Measurements from ENCODE around the gene FUT7. TPM values are rescaled to one million over a fixed set of nuclear protein-coding genes. Genes with fewer than 3 reads are reported as not detected.
"Not testable (repeated sequence)": the region's sequence is repeated elsewhere in the genome, so short reads cannot be mapped to it uniquely, and the experiment has no call there.

Gene FUT7
- total and polyA plus RNA-seq, 2 donors = 0.18 TPM; not detected in 1

- Histone ChIP-seq H3K27ac (ENCODE audit: low read depth) (no peak overlapping the region), H3K36me3 (ENCODE audit: insufficient read depth) (no peaks in the 10 kb centered on the region), H3K4me3 (ENCODE audit: low read depth, low read length) (no peak overlapping the region), H3K4me1 (ENCODE audit: insufficient read depth) (no peaks in the 10 kb centered on the region)
- DNase-seq (ENCODE audit: extremely low spot score) = no peak
- 92% methylated on average over 18 of the region's 18 CpGs for WGBS
Observed at GRCh38 chr9:137009217-137009616, 22.7 kb downstream of the FUT7 start.

- Histone ChIP-seq H3K27ac (ENCODE audit: low read depth) (no peak overlapping the region), H3K36me3 (ENCODE audit: insufficient read depth) (no peaks in the 10 kb centered on the region), H3K4me3 (ENCODE audit: low read depth, low read length) (no peak overlapping the region), H3K4me1 (ENCODE audit: insufficient read depth) (no peaks in the 10 kb centered on the region)
- WGBS = 83% methylated on average over 22 of the region's 22 CpGs
- DNase-seq (ENCODE audit: extremely low spot score) = no peak
Observed at GRCh38 chr9:137008312-137008711, 23.6 kb downstream of the FUT7 start.

GRCh38 chr9:137007816-137008270 is 24.0 kb downstream of the FUT7 start:
- no peak for DNase-seq (ENCODE audit: extremely low spot score)
- no peak overlapping the region for H3K27ac ChIP-seq (ENCODE audit: low read depth)
- no peaks in the 10 kb centered on the region for H3K36me3 ChIP-seq (ENCODE audit: insufficient read depth)
- no peak overlapping the region for H3K4me3 ChIP-seq (ENCODE audit: low read depth, low read length)
- H3K4me1 ChIP-seq (ENCODE audit: insufficient read depth) = no peaks in the 10 kb centered on the region
- WGBS = 91% methylated on average over 13 of the region's 13 CpGs

- Histone ChIP-seq H3K27ac (ENCODE audit: low read depth) (no peak overlapping the region), H3K4me1 (ENCODE audit: insufficient read depth) (no peaks in the 10 kb centered on the region), H3K4me3 (ENCODE audit: low read depth, low read length) (no peak overlapping the region), H3K36me3 (ENCODE audit: insufficient read depth) (no peaks in the 10 kb centered on the region)
- DNase-seq (ENCODE audit: extremely low spot score) = no peak
- WGBS = 56% methylated on average over 30 of the region's 30 CpGs
Observed at GRCh38 chr9:137007108-137007815, 24.6 kb downstream of the FUT7 start.

GRCh38 chr9:137006116-137007003 is 25.5 kb downstream of the FUT7 start:
- no peaks in the 10 kb centered on the region for H3K36me3 ChIP-seq (ENCODE audit: insufficient read depth)
- H3K4me3 ChIP-seq (ENCODE audit: low read depth, low read length) = no peak overlapping the region
- DNase-seq (ENCODE audit: extremely low spot score) = no peak
- no peaks in the 10 kb centered on the region for H3K4me1 ChIP-seq (ENCODE audit: insufficient read depth)
- H3K27ac ChIP-seq (ENCODE audit: low read depth) = no peak overlapping the region
- 70% methylated on average over 24 of the region's 24 CpGs for WGBS

GRCh38 chr9:137004285-137004684 is 27.6 kb downstream of the FUT7 start:
- not testable (repeated sequence) for H3K36me3 ChIP-seq (ENCODE audit: insufficient read depth); H3K27ac ChIP-seq (ENCODE audit: low read depth); H3K4me1 ChIP-seq (ENCODE audit: insufficient read depth); DNase-seq (ENCODE audit: extremely low spot score); H3K4me3 ChIP-seq (ENCODE audit: low read depth, low read length)
- WGBS = 47% methylated on average over 17 of the region's 17 CpGs

GRCh38 chr9:137002646-137003041 is 29.2 kb downstream of the FUT7 start:
- 86% methylated on average over 10 of the region's 10 CpGs for WGBS
- H3K4me3 ChIP-seq (ENCODE audit: low read depth, low read length) = no peak overlapping the region
- no peak for DNase-seq (ENCODE audit: extremely low spot score)
- H3K36me3 ChIP-seq (ENCODE audit: insufficient read depth) = no peaks in the 10 kb centered on the region
- H3K27ac ChIP-seq (ENCODE audit: low read depth) = no peak overlapping the region
- H3K4me1 ChIP-seq (ENCODE audit: insufficient read depth) = no peaks in the 10 kb centered on the region

- no peaks in the 10 kb centered on the region for H3K4me1 ChIP-seq (ENCODE audit: insufficient read depth)
- 83% methylated on average over 20 of the region's 20 CpGs for WGBS
- H3K4me3 ChIP-seq (ENCODE audit: low read depth, low read length) = no peak overlapping the region
- DNase-seq (ENCODE audit: extremely low spot score) = no peak
- no peak overlapping the region for H3K27ac ChIP-seq (ENCODE audit: low read depth)
- no peaks in the 10 kb centered on the region for H3K36me3 ChIP-seq (ENCODE audit: insufficient read depth)
Observed at GRCh38 chr9:137001857-137002645, 29.8 kb downstream of the FUT7 start.

GRCh38 chr9:137000177-137000930 is 31.5 kb downstream of the FUT7 start:
- Histone ChIP-seq H3K27ac (ENCODE audit: low read depth) (no peak overlapping the region), H3K4me1 (ENCODE audit: insufficient read depth) (no peaks in the 10 kb centered on the region), H3K36me3 (ENCODE audit: insufficient read depth) (no peaks in the 10 kb centered on the region), H3K4me3 (ENCODE audit: low read depth, low read length) (no peak overlapping the region)
- 66% methylated on average over 10 of the region's 10 CpGs for WGBS
- DNase-seq (ENCODE audit: extremely low spot score) = no peak

- Histone ChIP-seq H3K4me1 (ENCODE audit: insufficient read depth) (no peaks in the 10 kb centered on the region), H3K27ac (ENCODE audit: low read depth) (no peak overlapping the region), H3K36me3 (ENCODE audit: insufficient read depth) (no peaks in the 10 kb centered on the region), H3K4me3 (ENCODE audit: low read depth, low read length) (no peak overlapping the region)
- DNase-seq (ENCODE audit: extremely low spot score) = no peak
- WGBS = 70% methylated on average over 18 of the region's 18 CpGs
Observed at GRCh38 chr9:136997830-136998234, 34.1 kb downstream of the FUT7 start.

GRCh38 chr9:136997371-136997770 is 34.5 kb downstream of the FUT7 start:
- DNase-seq (ENCODE audit: extremely low spot score) = no peak
- Histone ChIP-seq H3K4me3 (ENCODE audit: low read depth, low read length) (no peak overlapping the region), H3K4me1 (ENCODE audit: insufficient read depth) (no peaks in the 10 kb centered on the region), H3K36me3 (ENCODE audit: insufficient read depth) (no peaks in the 10 kb centered on the region), H3K27ac (ENCODE audit: low read depth) (no peak overlapping the region)
- 83% methylated on average over 10 of the region's 10 CpGs for WGBS

GRCh38 chr9:136996361-136997292 is 35.3 kb downstream of the FUT7 start, which contains the start of gene CLIC3:
TSS of gene CLIC3 (minus strand) at chr9:136996568. CDS start at chr9:136996543, 25 bp downstream.
- no peak within 1 kb of the TSS for H3K4me3 ChIP-seq (ENCODE audit: low read depth, low read length)
- H3K36me3 ChIP-seq (ENCODE audit: insufficient read depth) = no peaks in the 10 kb centered on the region
- H3K27ac ChIP-seq (ENCODE audit: low read depth) = no peak within 1 kb of the TSS
- 28% methylated on average over 35 of the region's 35 CpGs for WGBS
- no peak for DNase-seq (ENCODE audit: extremely low spot score)
- no peaks in the 10 kb centered on the region for H3K4me1 ChIP-seq (ENCODE audit: insufficient read depth)

Measured in urinary bladder (tissue), 4 donors.